ENCODE results near the gene AK6.

AK6 gene

DNA sequence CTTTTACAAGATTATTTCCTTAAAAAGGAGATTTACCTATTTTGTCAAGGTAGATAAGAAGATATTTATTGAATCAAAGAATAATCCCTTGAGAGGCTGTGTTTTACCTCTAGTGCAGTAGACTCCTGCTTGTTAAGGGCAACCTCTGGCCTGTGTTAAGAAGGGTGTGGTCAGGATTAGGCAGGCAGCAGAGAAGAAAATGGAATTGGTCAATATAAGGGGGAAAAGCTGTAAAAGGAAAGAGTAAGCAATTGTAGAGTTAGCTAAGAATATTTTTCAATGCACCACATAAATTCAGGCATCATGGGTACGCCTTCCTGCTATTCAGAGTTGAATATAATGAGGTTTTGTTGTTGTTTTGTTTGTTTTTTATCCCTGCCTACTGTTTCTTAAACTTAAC is 43.0 kb downstream of the AK6 start:
- Histone ChIP-seq H3K27ac (ENCODE audit: insufficient read depth in 1 of 2, low read depth in 1 of 2, low read length in 2 of 2, poor library complexity in 1 of 2, severe bottlenecking in 2 of 2) (no peak overlapping the region), H3K27me3 (replicated peaks in 2 of 5; ENCODE audit: control insufficient read depth in 4 of 5, insufficient read depth in 5 of 5, low read length in 4 of 5) (no peaks in the 10 kb centered on the region), H3K9me3 (ENCODE audit: control extremely low read depth in 1 of 5, control insufficient read depth in 4 of 5, insufficient read depth in 2 of 5, low read depth in 1 of 5, low read length in 4 of 5) (no peaks in the 10 kb centered on the region), H3K4me1 (ENCODE audit: control extremely low read depth in 1 of 4, control insufficient read depth in 4 of 4, insufficient read depth in 4 of 4, low read length in 3 of 4) (peaks cover 0 to 2% (median under 1%) of the 10 kb centered on the region in 4 experiments), H3K36me3 (ENCODE audit: control insufficient read depth in 4 of 4, insufficient read depth in 4 of 4, low read length in 3 of 4) (peaks cover 0 to 8% (median 3%) of the 10 kb centered on the region in 4 experiments), H3K4me3 (ENCODE audit: control insufficient read depth in 1 of 7, extremely low read depth in 1 of 7, insufficient read depth in 4 of 7, low read depth in 2 of 7, low read length in 6 of 7) (no peak overlapping the region)
- CTCF ChIA-PET: interaction anchor here (0.6 to 1.5 kb wide), 2 partner anchors 8 to 9 kb away, joined by 3 to 4 read pairs; no protein-coding TSS in a partner anchor
- POLR2A ChIA-PET: interaction anchor here (0.7 kb wide), 1 partner anchor 141 kb away, joined by 3 read pairs; no protein-coding TSS in a partner anchor
- no peak for DNase-seq
- WGBS (ENCODE audit: insufficient coverage): no CpG with 5 or more reads among the region's 1 CpG

DNA sequence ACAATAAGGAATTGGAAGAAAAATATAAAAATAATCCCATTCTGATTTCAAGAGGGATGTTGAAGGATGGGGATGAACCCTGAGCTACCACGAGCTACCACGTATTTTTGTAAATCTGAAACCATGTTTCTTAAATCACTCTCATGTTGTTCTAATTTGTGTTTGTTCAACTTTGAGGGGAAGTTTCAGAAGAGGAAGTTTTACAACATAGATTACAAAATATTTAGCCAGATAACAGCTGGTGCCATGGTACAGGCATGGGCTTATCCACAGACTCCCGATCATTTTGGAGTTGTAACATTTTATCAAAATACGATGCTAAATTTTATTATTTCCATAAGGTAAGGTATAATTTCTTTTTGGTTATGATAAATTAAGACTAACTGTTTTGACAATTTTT is 51.9 kb downstream of the AK6 start:
- no peak overlapping the region for H3K27ac ChIP-seq (ENCODE audit: insufficient read depth in 1 of 2, low read depth in 1 of 2, low read length in 2 of 2, poor library complexity in 1 of 2, severe bottlenecking in 2 of 2)

DNA sequence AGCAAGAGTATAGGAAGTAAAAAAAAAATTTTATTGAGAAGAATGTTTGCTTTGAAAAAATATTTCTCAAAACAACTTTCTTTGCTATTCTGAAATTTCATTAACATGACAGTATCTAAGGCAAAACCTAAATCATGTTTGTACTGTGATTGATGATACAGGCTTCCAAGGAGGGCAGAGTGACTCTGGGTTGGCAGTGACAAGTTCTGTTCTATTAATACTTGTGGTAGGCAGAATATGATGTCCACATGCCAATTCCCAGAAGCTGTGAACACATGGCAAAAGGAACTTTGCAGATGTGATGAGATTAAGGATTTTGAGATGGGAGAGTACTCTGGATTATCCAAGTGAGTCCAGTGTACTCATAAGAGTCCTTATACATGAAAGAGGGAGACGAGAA is 53.3 kb downstream of the AK6 start:
- ChIA-PET POLR2A (no interaction called here), CTCF (no interaction called here)
- Histone ChIP-seq H3K4me1 (ENCODE audit: control extremely low read depth in 1 of 4, control insufficient read depth in 4 of 4, insufficient read depth in 4 of 4, low read length in 3 of 4) (peaks cover 0 to 11% (median 5%) of the 10 kb centered on the region in 4 experiments), H3K36me3 (ENCODE audit: control insufficient read depth in 4 of 4, insufficient read depth in 4 of 4, low read length in 3 of 4) (peaks cover 3 to 50% (median 31%) of the 10 kb centered on the region in 4 experiments), H3K4me3 (ENCODE audit: control insufficient read depth in 1 of 7, extremely low read depth in 1 of 7, insufficient read depth in 4 of 7, low read depth in 2 of 7, low read length in 6 of 7) (no peak overlapping the region), H3K9me3 (ENCODE audit: control extremely low read depth in 1 of 5, control insufficient read depth in 4 of 5, insufficient read depth in 2 of 5, low read depth in 1 of 5, low read length in 4 of 5) (no peaks in the 10 kb centered on the region), H3K27me3 (replicated peaks in 2 of 5; ENCODE audit: control insufficient read depth in 4 of 5, insufficient read depth in 5 of 5, low read length in 4 of 5) (no peaks in the 10 kb centered on the region), H3K27ac (ENCODE audit: insufficient read depth in 1 of 2, low read depth in 1 of 2, low read length in 2 of 2, poor library complexity in 1 of 2, severe bottlenecking in 2 of 2) (no peak overlapping the region)
- DNase-seq: no peak
- WGBS (ENCODE audit: insufficient coverage): 100% methylated on average over 1 of the region's 1 CpG

More for the DNA sequence above, 51.9 kb downstream of the AK6 start:
- WGBS (ENCODE audit: insufficient coverage): no CpG with 5 or more reads among the region's 4 CpGs
- ChIA-PET POLR2A (no interaction called here), CTCF (no interaction called here)
- peaks cover 3 to 47% (median 24%) of the 10 kb centered on the region in 4 experiments for H3K36me3 ChIP-seq (ENCODE audit: control insufficient read depth in 4 of 4, insufficient read depth in 4 of 4, low read length in 3 of 4)
- peak overlapping the region in 1 of 7 experiments; percentile 37 for H3K4me3 ChIP-seq (ENCODE audit: control insufficient read depth in 1 of 7, extremely low read depth in 1 of 7, insufficient read depth in 4 of 7, low read depth in 2 of 7, low read length in 6 of 7)
- H3K27me3 ChIP-seq (replicated peaks in 2 of 5; ENCODE audit: control insufficient read depth in 4 of 5, insufficient read depth in 5 of 5, low read length in 4 of 5): no peaks in the 10 kb centered on the region
- peak in 1 of 3 donors; percentile 7 for DNase-seq
- H3K4me1 ChIP-seq (ENCODE audit: control extremely low read depth in 1 of 4, control insufficient read depth in 4 of 4, insufficient read depth in 4 of 4, low read length in 3 of 4): peaks cover 0 to 7% (median 3%) of the 10 kb centered on the region in 4 experiments
- H3K9me3 ChIP-seq (ENCODE audit: control extremely low read depth in 1 of 5, control insufficient read depth in 4 of 5, insufficient read depth in 2 of 5, low read depth in 1 of 5, low read length in 4 of 5): no peaks in the 10 kb centered on the region

DNA sequence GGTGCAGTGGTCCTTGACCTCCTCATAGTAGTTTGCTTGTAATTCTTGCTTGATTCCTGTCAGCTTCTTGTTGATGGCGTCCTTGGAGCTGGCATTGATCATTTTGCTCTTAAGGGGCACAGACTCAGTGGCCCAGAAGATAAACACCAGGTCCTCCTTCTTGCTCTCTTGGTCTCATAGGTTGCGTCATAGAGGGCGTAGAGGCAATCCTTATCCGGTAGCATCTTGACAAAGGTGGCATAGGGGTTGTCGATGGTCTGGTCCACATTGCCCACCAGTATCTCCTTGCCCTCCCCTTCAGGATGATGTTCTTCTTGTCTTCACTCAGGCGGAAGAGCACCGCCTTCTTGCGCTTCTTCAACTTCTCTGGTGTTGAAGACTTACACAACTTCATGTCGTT is 55.9 kb downstream of the AK6 start:
- Histone ChIP-seq H3K27ac (ENCODE audit: insufficient read depth in 1 of 2, low read depth in 1 of 2, low read length in 2 of 2, poor library complexity in 1 of 2, severe bottlenecking in 2 of 2) (no peak overlapping the region), H3K36me3 (ENCODE audit: control insufficient read depth in 4 of 4, insufficient read depth in 4 of 4, low read length in 3 of 4) (peaks cover 7 to 60% (median 28%) of the 10 kb centered on the region in 4 experiments), H3K9me3 (ENCODE audit: control extremely low read depth in 1 of 5, control insufficient read depth in 4 of 5, insufficient read depth in 2 of 5, low read depth in 1 of 5, low read length in 4 of 5) (peaks cover 0 to 5% (median 0%) of the 10 kb centered on the region in 5 experiments), H3K4me1 (ENCODE audit: control extremely low read depth in 1 of 4, control insufficient read depth in 4 of 4, insufficient read depth in 4 of 4, low read length in 3 of 4) (peaks cover 0 to 11% (median 5%) of the 10 kb centered on the region in 4 experiments), H3K4me3 (ENCODE audit: control insufficient read depth in 1 of 7, extremely low read depth in 1 of 7, insufficient read depth in 4 of 7, low read depth in 2 of 7, low read length in 6 of 7) (no peak overlapping the region), H3K27me3 (replicated peaks in 2 of 5; ENCODE audit: control insufficient read depth in 4 of 5, insufficient read depth in 5 of 5, low read length in 4 of 5) (no peaks in the 10 kb centered on the region)
- CTCF ChIA-PET: no interaction called here
- 98% methylated on average over 6 of the region's 9 CpGs for WGBS (ENCODE audit: insufficient coverage)
- no peak for DNase-seq
- POLR2A ChIA-PET: no interaction called here

DNA sequence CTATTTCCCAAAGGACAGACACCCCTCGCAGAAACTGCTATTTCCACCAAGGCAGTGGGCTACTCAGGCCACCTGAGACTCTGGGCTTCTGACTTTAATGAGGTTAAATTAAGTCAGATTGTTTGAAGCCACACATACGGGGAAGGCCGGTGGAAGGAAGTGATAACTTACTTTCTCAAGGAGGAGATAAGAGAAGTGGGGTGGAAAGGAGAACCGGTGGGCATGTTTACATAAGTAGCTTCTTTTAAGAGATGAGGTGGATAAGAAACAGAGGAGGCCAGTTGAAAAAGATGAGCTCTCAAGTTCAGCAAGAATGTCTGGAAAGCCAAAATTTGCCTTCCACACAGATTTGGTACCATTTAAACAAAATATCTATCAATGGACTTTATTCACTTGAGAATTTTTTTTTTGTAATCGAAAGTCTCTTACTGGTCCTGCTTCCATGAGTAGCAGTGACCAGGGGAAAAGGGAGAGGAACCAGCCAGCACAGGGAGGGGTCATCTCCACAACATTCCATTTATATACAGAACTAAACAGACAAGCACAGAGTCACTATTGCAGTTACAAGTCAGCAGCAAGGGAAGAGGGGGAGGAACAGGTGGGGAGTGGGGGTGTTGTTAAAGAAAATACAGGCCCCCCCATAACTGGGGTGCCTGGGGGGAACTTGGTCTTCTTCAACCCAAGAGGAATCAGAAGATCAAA is 56.7 kb downstream of the AK6 start:
- Histone ChIP-seq H3K4me3 (ENCODE audit: control insufficient read depth in 1 of 7, extremely low read depth in 1 of 7, insufficient read depth in 4 of 7, low read depth in 2 of 7, low read length in 6 of 7) (no peak overlapping the region), H3K27me3 (replicated peaks in 2 of 5; ENCODE audit: control insufficient read depth in 4 of 5, insufficient read depth in 5 of 5, low read length in 4 of 5) (no peaks in the 10 kb centered on the region), H3K27ac (ENCODE audit: insufficient read depth in 1 of 2, low read depth in 1 of 2, low read length in 2 of 2, poor library complexity in 1 of 2, severe bottlenecking in 2 of 2) (no peak overlapping the region), H3K4me1 (ENCODE audit: control extremely low read depth in 1 of 4, control insufficient read depth in 4 of 4, insufficient read depth in 4 of 4, low read length in 3 of 4) (peaks cover 0 to 10% (median 4%) of the 10 kb centered on the region in 4 experiments), H3K36me3 (ENCODE audit: control insufficient read depth in 4 of 4, insufficient read depth in 4 of 4, low read length in 3 of 4) (peaks cover 9 to 67% (median 30%) of the 10 kb centered on the region in 4 experiments), H3K9me3 (ENCODE audit: control extremely low read depth in 1 of 5, control insufficient read depth in 4 of 5, insufficient read depth in 2 of 5, low read depth in 1 of 5, low read length in 4 of 5) (peaks cover 0 to 6% (median 0%) of the 10 kb centered on the region in 5 experiments)
- peak; percentile 2 to 43 (median 31) for DNase-seq
- ChIA-PET POLR2A (no interaction called here), CTCF (interaction anchor here (1.0 kb wide), 2 partner anchors 20 to 24 kb away, joined by 3 read pairs; partner anchors contain the start of gene CCDC125)
- 8% methylated on average over 3 of the region's 5 CpGs for WGBS (ENCODE audit: insufficient coverage)

DNA sequence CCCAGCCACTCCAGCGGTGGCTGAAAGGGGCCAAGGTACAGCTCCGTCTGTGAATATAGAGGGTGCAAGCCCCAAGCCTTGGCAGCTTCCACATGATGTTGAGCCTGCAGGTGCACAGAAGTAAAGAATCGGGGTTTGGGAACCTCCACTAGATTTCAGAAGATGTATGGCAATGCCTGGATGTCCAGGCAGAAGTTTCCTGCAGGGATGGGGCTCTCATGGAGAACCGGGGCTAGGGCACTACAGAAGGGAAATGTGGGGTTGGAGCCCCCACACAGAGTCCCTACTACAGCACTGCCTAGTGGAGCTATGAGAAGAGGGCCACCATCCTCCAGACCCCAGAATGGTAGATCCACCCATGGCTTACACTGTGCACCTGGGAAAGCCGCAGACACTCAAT is 59.9 kb downstream of the AK6 start:
- POLR2A ChIA-PET: no interaction called here

DNA sequence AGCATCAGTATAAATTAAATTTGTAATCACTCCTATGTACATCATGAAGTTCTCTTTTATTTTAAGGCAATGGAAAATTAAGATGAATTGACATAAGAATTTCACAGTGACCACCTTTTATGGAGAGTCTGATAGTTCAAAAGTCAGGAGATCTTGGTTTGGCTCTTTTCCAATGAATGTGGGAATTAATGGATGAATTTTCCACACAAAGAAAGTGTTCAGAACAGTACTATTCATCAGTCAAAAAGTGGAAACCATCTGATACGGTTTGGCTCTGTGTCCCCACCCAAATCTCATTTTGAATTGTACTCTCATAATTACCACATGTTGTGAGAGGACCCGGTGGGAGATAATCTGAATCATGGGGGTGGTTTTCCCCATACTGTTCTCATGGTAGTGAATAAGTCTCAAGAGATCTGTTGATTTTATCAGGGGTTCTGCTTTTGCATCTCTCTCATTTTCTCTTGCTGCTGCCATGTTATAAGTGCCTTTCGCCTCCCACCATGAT is 61.2 kb downstream of the AK6 start:
- 0% methylated on average over 1 of the region's 3 CpGs for WGBS (ENCODE audit: insufficient coverage)
- no peaks in the 10 kb centered on the region for H3K27me3 ChIP-seq (replicated peaks in 2 of 5; ENCODE audit: control insufficient read depth in 4 of 5, insufficient read depth in 5 of 5, low read length in 4 of 5)
- CTCF ChIA-PET: no interaction called here

More for the DNA sequence above, 59.9 kb downstream of the AK6 start:
- Histone ChIP-seq H3K4me1 (ENCODE audit: control extremely low read depth in 1 of 4, control insufficient read depth in 4 of 4, insufficient read depth in 4 of 4, low read length in 3 of 4) (peaks cover 0 to 10% (median 4%) of the 10 kb centered on the region in 4 experiments), H3K36me3 (ENCODE audit: control insufficient read depth in 4 of 4, insufficient read depth in 4 of 4, low read length in 3 of 4) (peaks cover 9 to 86% (median 32%) of the 10 kb centered on the region in 4 experiments), H3K4me3 (ENCODE audit: control insufficient read depth in 1 of 7, extremely low read depth in 1 of 7, insufficient read depth in 4 of 7, low read depth in 2 of 7, low read length in 6 of 7) (no peak overlapping the region), H3K9me3 (ENCODE audit: control extremely low read depth in 1 of 5, control insufficient read depth in 4 of 5, insufficient read depth in 2 of 5, low read depth in 1 of 5, low read length in 4 of 5) (peaks cover 0 to 14% (median 10%) of the 10 kb centered on the region in 5 experiments), H3K27me3 (replicated peaks in 2 of 5; ENCODE audit: control insufficient read depth in 4 of 5, insufficient read depth in 5 of 5, low read length in 4 of 5) (no peaks in the 10 kb centered on the region), H3K27ac (ENCODE audit: insufficient read depth in 1 of 2, low read depth in 1 of 2, low read length in 2 of 2, poor library complexity in 1 of 2, severe bottlenecking in 2 of 2) (no peak overlapping the region)
- 93% methylated on average over 2 of the region's 5 CpGs for WGBS (ENCODE audit: insufficient coverage)
- no peak for DNase-seq
- CTCF ChIA-PET: no interaction called here

More for the DNA sequence above, 61.2 kb downstream of the AK6 start:
- peaks cover 0 to 10% (median 4%) of the 10 kb centered on the region in 4 experiments for H3K4me1 ChIP-seq (ENCODE audit: control extremely low read depth in 1 of 4, control insufficient read depth in 4 of 4, insufficient read depth in 4 of 4, low read length in 3 of 4)
- no peak for DNase-seq
- POLR2A ChIA-PET: no interaction called here
- H3K9me3 ChIP-seq (ENCODE audit: control extremely low read depth in 1 of 5, control insufficient read depth in 4 of 5, insufficient read depth in 2 of 5, low read depth in 1 of 5, low read length in 4 of 5): peaks cover 0 to 14% (median 10%) of the 10 kb centered on the region in 5 experiments
- no peak overlapping the region for H3K27ac ChIP-seq (ENCODE audit: insufficient read depth in 1 of 2, low read depth in 1 of 2, low read length in 2 of 2, poor library complexity in 1 of 2, severe bottlenecking in 2 of 2)
- peaks cover 9 to 78% (median 25%) of the 10 kb centered on the region in 4 experiments for H3K36me3 ChIP-seq (ENCODE audit: control insufficient read depth in 4 of 4, insufficient read depth in 4 of 4, low read length in 3 of 4)
- H3K4me3 ChIP-seq (ENCODE audit: control insufficient read depth in 1 of 7, extremely low read depth in 1 of 7, insufficient read depth in 4 of 7, low read depth in 2 of 7, low read length in 6 of 7): no peak overlapping the region
